Parathyroid adenoma (tissue), 2 donors: ENCODE results near the gene RAB3A.

Source experiments
- H2AFZ ChIP-seq: fragments of 300-600 bp; sonication (generic); one replicate; pipeline ENCODE4 v1.7.0; 2017; ENCODE audit warnings: antibody characterized with exemption, mild to moderate bottlenecking
- H3K27ac ChIP-seq: fragments of 300-600 bp; sonication (generic); one replicate; pipeline ENCODE4 v1.7.0; 2017
- H3K27me3 ChIP-seq: fragments of 300-600 bp; sonication (generic); one replicate; pipeline ENCODE4 v1.7.0; 2017; ENCODE audit warnings: low read length; ENCODE audit not compliant: control insufficient read depth, insufficient read depth
- H3K36me3 ChIP-seq: fragments of 300-600 bp; sonication (generic); one replicate; pipeline ENCODE4 v1.7.0; 2017; ENCODE audit warnings: low read length; ENCODE audit not compliant: control insufficient read depth, insufficient read depth
- H3K4me1 ChIP-seq: fragments of 300-600 bp; sonication (generic); one replicate; pipeline ENCODE4 v1.7.0; 2017; ENCODE audit warnings: control low read depth
- H3K4me2 ChIP-seq: fragments of 300-600 bp; sonication (generic); one replicate; pipeline ENCODE4 v1.7.0; 2017; ENCODE audit warnings: low read length
- H3K4me3 ChIP-seq: fragments of 300-600 bp; sonication (generic); one replicate; pipeline ENCODE4 v1.7.0; 2017; ENCODE audit warnings: low read depth, low read length
- H3K79me2 ChIP-seq: fragments of 300-600 bp; sonication (generic); one replicate; pipeline ENCODE4 v1.7.0; 2017; ENCODE audit warnings: control low read depth
- H3K9ac ChIP-seq: fragments of 300-600 bp; sonication (generic); one replicate; pipeline ENCODE4 v1.7.0; 2017; ENCODE audit warnings: mild to moderate bottlenecking
- H3K9me3 ChIP-seq: fragments of 300-600 bp; sonication (generic); one replicate; pipeline ENCODE4 v1.7.0; 2017; ENCODE audit warnings: low read length; ENCODE audit not compliant: control insufficient read depth
- TF ChIP-seq, protein P1 (sequence below): fragments of 300-600 bp; sonication (generic); IDR thresholded peaks from one replicate; pipeline ENCODE4 v1.7.0; 2017; ENCODE audit warnings: antibody characterized with exemption, mild to moderate bottlenecking
- donor health status: primary hyperparathyroidism.

RAB3A gene

DNA sequence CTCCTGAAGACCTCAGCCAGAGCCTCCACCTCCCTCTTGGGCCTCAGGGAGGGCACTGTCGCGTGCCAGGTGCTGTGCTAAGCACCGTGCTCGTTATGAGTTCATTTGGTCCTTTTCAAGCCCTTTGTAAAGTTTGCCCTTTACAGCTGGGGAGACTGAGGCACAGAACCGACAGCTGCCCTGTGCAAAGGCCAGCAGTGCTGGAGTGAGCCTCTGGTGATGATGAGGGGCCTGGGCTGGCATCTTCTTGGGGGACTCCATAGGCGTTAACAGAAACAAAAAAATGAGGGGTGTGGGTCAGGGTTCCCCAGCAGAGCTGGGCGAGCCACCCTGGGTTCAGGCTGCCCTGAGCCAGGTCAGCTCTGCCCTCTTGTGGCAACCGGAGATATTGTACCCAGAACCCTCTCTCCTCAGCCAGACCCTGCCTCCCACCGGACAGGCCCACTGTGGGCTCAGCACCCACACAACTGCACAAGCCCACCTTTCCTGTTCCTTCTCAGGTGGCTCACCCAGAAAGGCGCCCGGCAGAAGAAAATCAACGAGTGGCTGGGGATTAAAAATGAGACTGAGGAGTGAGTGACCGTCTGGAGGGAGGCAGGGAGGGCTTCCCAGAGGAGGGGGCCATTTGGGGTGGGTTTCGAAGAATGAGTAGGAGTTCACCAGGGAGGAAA lies 35.7 kb downstream of the RAB3A start:
- H3K79me2 ChIP-seq = no peaks in the 10 kb centered on the region
- no peak overlapping the region for H3K9ac ChIP-seq
- no peaks in the 10 kb centered on the region for H3K9me3 ChIP-seq
- no peak overlapping the region for H3K4me3 ChIP-seq
- H2AFZ ChIP-seq = no peak overlapping the region
- TF ChIP-seq, protein P1, sequence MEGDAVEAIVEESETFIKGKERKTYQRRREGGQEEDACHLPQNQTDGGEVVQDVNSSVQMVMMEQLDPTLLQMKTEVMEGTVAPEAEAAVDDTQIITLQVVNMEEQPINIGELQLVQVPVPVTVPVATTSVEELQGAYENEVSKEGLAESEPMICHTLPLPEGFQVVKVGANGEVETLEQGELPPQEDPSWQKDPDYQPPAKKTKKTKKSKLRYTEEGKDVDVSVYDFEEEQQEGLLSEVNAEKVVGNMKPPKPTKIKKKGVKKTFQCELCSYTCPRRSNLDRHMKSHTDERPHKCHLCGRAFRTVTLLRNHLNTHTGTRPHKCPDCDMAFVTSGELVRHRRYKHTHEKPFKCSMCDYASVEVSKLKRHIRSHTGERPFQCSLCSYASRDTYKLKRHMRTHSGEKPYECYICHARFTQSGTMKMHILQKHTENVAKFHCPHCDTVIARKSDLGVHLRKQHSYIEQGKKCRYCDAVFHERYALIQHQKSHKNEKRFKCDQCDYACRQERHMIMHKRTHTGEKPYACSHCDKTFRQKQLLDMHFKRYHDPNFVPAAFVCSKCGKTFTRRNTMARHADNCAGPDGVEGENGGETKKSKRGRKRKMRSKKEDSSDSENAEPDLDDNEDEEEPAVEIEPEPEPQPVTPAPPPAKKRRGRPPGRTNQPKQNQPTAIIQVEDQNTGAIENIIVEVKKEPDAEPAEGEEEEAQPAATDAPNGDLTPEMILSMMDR = peak; percentile 78
- H3K27me3 ChIP-seq = no peaks in the 10 kb centered on the region
- no peak overlapping the region for H3K27ac ChIP-seq
- no peaks in the 10 kb centered on the region for H3K36me3 ChIP-seq
- no peak overlapping the region for H3K4me2 ChIP-seq
- peaks cover 2% of the 10 kb centered on the region for H3K4me1 ChIP-seq

DNA sequence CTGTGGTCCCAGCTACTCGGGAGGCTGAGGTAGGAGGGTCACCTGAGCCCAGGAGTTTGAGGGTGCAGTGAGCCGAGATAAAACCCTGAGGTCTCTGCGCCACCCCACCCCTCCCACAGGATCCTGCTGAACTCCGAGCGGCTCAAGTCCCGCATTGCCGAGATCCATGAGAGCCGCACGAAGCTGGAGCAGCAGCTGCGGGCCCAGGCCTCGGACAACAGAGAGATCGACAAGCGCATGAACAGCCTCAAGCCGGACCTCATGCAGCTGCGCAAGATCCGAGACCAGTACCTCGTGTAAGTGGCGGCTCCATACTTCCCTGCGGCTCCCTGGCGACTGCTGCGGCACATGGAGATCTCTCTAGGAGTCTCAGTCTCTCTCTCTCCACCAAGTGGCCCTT lies 36.8 kb downstream of the RAB3A start:
- no peak overlapping the region for H3K27ac ChIP-seq
- no peak overlapping the region for H3K4me3 ChIP-seq
- no peak overlapping the region for H3K4me2 ChIP-seq
- H2AFZ ChIP-seq = no peak overlapping the region
- no peaks in the 10 kb centered on the region for H3K36me3 ChIP-seq
- no peaks in the 10 kb centered on the region for H3K4me1 ChIP-seq
- H3K27me3 ChIP-seq = no peaks in the 10 kb centered on the region
- H3K9ac ChIP-seq = no peak overlapping the region
- H3K79me2 ChIP-seq = peaks cover 2% of the 10 kb centered on the region
- no peaks in the 10 kb centered on the region for H3K9me3 ChIP-seq
- TF ChIP-seq, protein P1 = no peak

DNA sequence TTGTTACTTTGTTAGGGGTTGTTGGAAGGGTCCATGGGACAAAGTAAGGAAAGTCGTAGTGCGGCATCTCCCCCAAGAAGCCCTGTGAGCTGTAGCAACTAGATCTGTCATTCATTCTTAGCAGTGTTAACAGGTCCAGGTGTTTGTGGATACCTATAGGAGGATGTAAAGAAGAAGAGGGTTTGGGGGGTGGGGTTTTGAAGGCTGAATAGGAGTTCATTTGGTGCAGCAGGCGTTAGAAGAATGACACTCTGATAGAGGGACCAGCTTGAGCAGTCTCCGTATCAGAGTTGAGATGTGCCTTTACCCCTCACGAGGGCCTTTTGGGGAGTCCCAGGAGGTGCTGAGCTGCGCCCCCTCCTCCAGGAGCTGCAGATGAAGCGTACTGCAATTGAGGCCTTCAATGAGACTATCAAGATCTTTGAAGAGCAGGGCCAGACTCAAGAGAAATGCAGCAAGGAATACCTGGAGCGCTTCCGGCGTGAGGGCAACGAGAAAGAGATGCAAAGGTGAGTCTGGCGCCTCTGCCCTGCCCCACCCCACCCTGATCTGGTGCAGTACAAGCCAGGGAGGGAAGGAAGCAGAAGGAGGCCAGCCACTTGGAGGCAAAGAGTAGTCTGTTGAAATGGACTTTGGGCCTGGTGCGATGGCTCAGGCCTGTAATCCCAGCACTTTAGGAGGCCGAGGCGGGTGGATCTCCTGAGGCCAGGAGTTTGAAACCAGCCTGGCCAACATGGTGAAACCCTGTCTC lies 37.9 kb downstream of the RAB3A start:
- H3K27me3 ChIP-seq = no peaks in the 10 kb centered on the region
- H3K4me2 ChIP-seq = no peak overlapping the region
- H3K4me3 ChIP-seq = no peak overlapping the region
- H3K9ac ChIP-seq = no peak overlapping the region
- peaks cover 3% of the 10 kb centered on the region for H3K4me1 ChIP-seq
- H3K27ac ChIP-seq = no peak overlapping the region
- H3K9me3 ChIP-seq = no peaks in the 10 kb centered on the region
- H3K36me3 ChIP-seq = no peaks in the 10 kb centered on the region
- H3K79me2 ChIP-seq = peaks cover 6% of the 10 kb centered on the region
- TF ChIP-seq, protein P1 = no peak
- H2AFZ ChIP-seq = no peak overlapping the region

DNA sequence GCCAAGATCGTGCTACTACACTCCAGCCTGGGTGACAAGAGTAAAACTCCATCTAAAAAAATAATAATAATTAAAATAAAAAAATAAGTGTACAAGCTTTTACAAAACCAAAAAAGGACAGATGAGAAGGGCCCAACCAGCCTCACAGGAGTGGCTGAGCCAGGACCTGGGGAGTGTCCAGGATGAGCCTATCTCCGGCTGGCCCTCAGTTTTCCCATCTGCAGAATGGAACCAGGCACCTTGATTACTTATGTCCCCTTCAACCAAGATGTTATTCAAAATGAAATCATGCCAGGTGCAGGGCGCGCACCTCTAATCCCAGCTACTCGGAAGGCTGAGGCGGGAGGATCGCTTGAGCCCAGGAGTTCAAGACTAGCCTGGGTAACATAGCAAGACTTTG lies 39.8 kb downstream of the RAB3A start:
- H3K9ac ChIP-seq = no peak overlapping the region
- no peaks in the 10 kb centered on the region for H3K27me3 ChIP-seq
- no peak overlapping the region for H3K27ac ChIP-seq
- no peaks in the 10 kb centered on the region for H3K36me3 ChIP-seq
- H2AFZ ChIP-seq = no peak overlapping the region
- no peak overlapping the region for H3K4me3 ChIP-seq
- H3K79me2 ChIP-seq = peaks cover 6% of the 10 kb centered on the region
- no peaks in the 10 kb centered on the region for H3K9me3 ChIP-seq
- TF ChIP-seq, protein P1 = no peak
- H3K4me2 ChIP-seq = no peak overlapping the region
- peaks cover 7% of the 10 kb centered on the region for H3K4me1 ChIP-seq
